Heart right ventricle (tissue), 16 donors: ENCODE measurements around the gene TMEM184C. TPM values are rescaled to one million over a fixed set of nuclear protein-coding genes. Genes with fewer than 3 reads are reported as not detected.

Experiments
- ATAC-seq, 8 donors: fragments of 200-7000 bp; cut with Tn5 transposase; one replicate each; pipeline ENCODE4 v1.9.1; 2020; ENCODE audit warnings: mild to moderate bottlenecking in 8 of 8, moderate library complexity in 8 of 8, moderate number of reproducible peaks in 1 of 8
- DNase-seq, 2 donors: peaks; one replicate each; pipeline ENCODE4 v3.0.0-alpha.2; 2020
- H3K27ac ChIP-seq, 10 donors: fragments of 200-600 bp; sonication (generic) in 2 of 10; one replicate each; pipeline versions ENCODE4 v1.5.0 to v1.8.0; 2020 to 2022; ENCODE audit warnings: mild to moderate bottlenecking in 3 of 10
- H3K27me3 ChIP-seq, 7 donors: fragments of 200-600 bp; one replicate each; pipeline ENCODE4 v1.8.0; 2021 to 2022; ENCODE audit warnings: mild to moderate bottlenecking in 2 of 7
- H3K36me3 ChIP-seq, 9 donors: fragments of 200-600 bp; sonication (generic) in 1 of 9; one replicate each; pipeline versions ENCODE4 v1.5.0 to v1.8.0; 2020 to 2022; ENCODE audit warnings: mild to moderate bottlenecking in 2 of 9
- H3K4me1 ChIP-seq, 9 donors: fragments of 200-600 bp; sonication (generic) in 1 of 9; one replicate each; pipeline versions ENCODE4 v1.5.0 to v1.8.0; 2020 to 2022; ENCODE audit warnings: mild to moderate bottlenecking in 4 of 9
- H3K4me3 ChIP-seq, 10 donors: fragments of 200-600 bp; sonication (generic) in 2 of 10; one replicate each; pipeline versions ENCODE4 v1.5.0 to v1.8.0; 2020 to 2022; ENCODE audit warnings: mild to moderate bottlenecking in 7 of 10, moderate library complexity in 2 of 10
- H3K9me3 ChIP-seq, 11 donors: fragments of 200-600 bp in 10 of 11; sonication (generic) in 2 of 11; one replicate each; pipeline versions ENCODE4 v1.5.0 to v1.8.0; 2013 to 2022; ENCODE audit warnings: mild to moderate bottlenecking in 2 of 11, control low read depth in 1 of 11, moderate library complexity in 1 of 11
- CTCF ChIP-seq, 9 donors: fragments of 200-600 bp; sonication (generic) in 2 of 9; IDR thresholded peaks; one replicate each; pipeline versions ENCODE4 v1.5.0 to v1.8.0; 2021 to 2022; ENCODE audit warnings: antibody characterized with exemption in 9 of 9, mild to moderate bottlenecking in 5 of 9, moderate library complexity in 1 of 9
- WGBS, 2 donors: extraction: QIAGEN DNeasy Blood & Tissue Kit; methylation state at CpG; one replicate each; pipeline ENCODE4 v1.1.7; 2013; ENCODE audit warnings: inconsistent platforms in 1 of 2; 5-methylcytosine and 5-hydroxymethylcytosine counted together
- intact Hi-C, 10 donors: fragments of 100-400 bp; cut with DNase I; formaldehyde crosslinking; loops; one replicate each; pipeline versions ENCODE4 v1.11.1 to v1.14.2; 2022
- polyA plus RNA-seq, 2 donors: library from polyadenylated mRNA; stranded (reverse); fragments of 200-250 nt; gene quantifications; one replicate each; pipeline ENCODE4 v1.2.3, GENCODE V29; 2013
- total RNA-seq, 10 donors: library from RNA; stranded (reverse); fragmentation: NEBNext Ultra II Directional in 3 of 10; extraction: Animal tissue kit (Norgen Biotek cat#: 25700) in 3 of 10; gene quantifications; one replicate each; pipeline versions ENCODE4 v1.2.1 to v1.2.4, GENCODE V29; 2021 to 2023
- donor health status: Arrhythmogenic right ventricular cardiomyopathy.
- donor health status: ischemic (EF 13 %, LVEDD 7.1; RV severe dilation, severe dysfunction).
- donor health status: healthy with polysubstance abuse.
- donor health status: DM: no; HTN: yes; CAD: no.
- donor health status: DM: no; HTN: no; CAD: no.
- donor health status: ischemic (EF 25% LVEDD 6.9; RV normal size, moderate dysfunction).
- donor health status: ischemic (EF 25% LVEDD 5.7; RV mildly dilated, moderate dysfunction).
- donor health status: healthy.
- donor health status: DM: yes; HTN: yes; CAD: no.
- donor health status: Ischemic cardiomyopathy.
- donor health status: ischemic (EF 35%, LVEDD 5.7; RV mildly dilated, moderate dysfunction).
- donor health status: nonischemic (EF 11% LVEDD 7.7; RV severe dilation, severe dysfunction).
- donor health status: DM: yes; HTN: yes; CAD: no.
- donor health status: PGD.
- donor health status: ischemic (EF 29% LVEDD 5.4; RV normal size, mild dysfunction).
- donor health status: nonischemic (EF 23%, LVEDD 6.1; RV moderate dilation, normal function).

TMEM184C gene
- total and polyA plus RNA-seq, 12 donors, result 3.2 to 30.5 (median 21.1) TPM

GRCh38 chr4:147596981-147597380 is 20.2 kb upstream of the TMEM184C start:
- H3K36me3 ChIP-seq, result no peaks in the 10 kb centered on the region
- intact Hi-C loops, result loop anchor here in 2 of 10 donors (10.0 kb wide), 3 partner anchors 492 to 582 kb away; no protein-coding TSS in a partner anchor
- DNase-seq, result no peak
- 0% methylated on average over 1 of the region's 1 CpG for WGBS, 2 donors
- no peak overlapping the region for H3K27ac ChIP-seq
- H3K4me1 ChIP-seq, result no peaks in the 10 kb centered on the region
- no peak for TF ChIP-seq CTCF (IDR thresholded peaks at IDR 0.05)
- H3K4me3 ChIP-seq, result no peak overlapping the region
- no peaks in the 10 kb centered on the region for H3K9me3 ChIP-seq
- H3K27me3 ChIP-seq, result peaks cover 0 to 5% (median 0%) of the 10 kb centered on the region in 7 donors
- no peak for ATAC-seq

- no peaks in the 10 kb centered on the region for H3K36me3 ChIP-seq
- intact Hi-C loops, result loop anchor here in 2 of 10 donors (10.0 kb wide), 3 partner anchors 493 to 583 kb away; no protein-coding TSS in a partner anchor
- H3K27ac ChIP-seq, result no peak overlapping the region
- no peak overlapping the region for H3K4me3 ChIP-seq
- no peak for TF ChIP-seq CTCF (IDR thresholded peaks at IDR 0.05)
- peaks cover 0 to 5% (median 0%) of the 10 kb centered on the region in 7 donors for H3K27me3 ChIP-seq
- DNase-seq, result no peak
- WGBS, 2 donors, result 77 to 91% methylated on average over 2 of the region's 2 CpGs
- H3K4me1 ChIP-seq, result no peaks in the 10 kb centered on the region
- H3K9me3 ChIP-seq, result no peaks in the 10 kb centered on the region
- ATAC-seq, result no peak
These were observed 19.6 kb upstream of the TMEM184C start for GRCh38 chr4:147597561-147597960.

- DNase-seq (no peak), ATAC-seq (no peak)
- H3K9me3 ChIP-seq, result no peaks in the 10 kb centered on the region
- no peak overlapping the region for H3K4me3 ChIP-seq
- 88 to 96% methylated on average over 1 of the region's 1 CpG for WGBS, 2 donors
- peaks cover 0 to 5% (median 0%) of the 10 kb centered on the region in 7 donors for H3K27me3 ChIP-seq
- no peaks in the 10 kb centered on the region for H3K4me1 ChIP-seq
- H3K27ac ChIP-seq, result no peak overlapping the region
- TF ChIP-seq CTCF (IDR thresholded peaks at IDR 0.05), result no peak
- H3K36me3 ChIP-seq, result no peaks in the 10 kb centered on the region
- intact Hi-C loops, result loop anchor here in 2 of 10 donors (10.0 kb wide), 3 partner anchors 494 to 584 kb away; no protein-coding TSS in a partner anchor
These were observed 18.0 kb upstream of the TMEM184C start for GRCh38 chr4:147599206-147599605.

- Histone ChIP-seq H3K4me1 (no peaks in the 10 kb centered on the region), H3K9me3 (no peaks in the 10 kb centered on the region), H3K4me3 (no peak overlapping the region), H3K27ac (no peak overlapping the region), H3K36me3 (no peaks in the 10 kb centered on the region), H3K27me3 (peaks cover 0 to 5% (median 0%) of the 10 kb centered on the region in 7 donors)
- TF ChIP-seq CTCF (IDR thresholded peaks at IDR 0.05), result no peak
- DNase-seq (no peak), ATAC-seq (no peak)
- intact Hi-C loops, result loop anchor here in 2 of 10 donors (10.0 kb wide), 3 partner anchors 495 to 585 kb away; no protein-coding TSS in a partner anchor
- WGBS, 2 donors, result 67 to 77% methylated on average over 3 of the region's 3 CpGs
These were observed 17.4 kb upstream of the TMEM184C start for GRCh38 chr4:147599769-147600168.
